Body of pancreas (tissue), 4 donors: ENCODE measurements around the gene HCAR1. TPM values are rescaled to one million over a fixed set of nuclear protein-coding genes. Genes with fewer than 3 reads are reported as not detected.

Source experiments
- ATAC-seq: fragments of 150-250 bp; one replicate; pipeline ENCODE4 v1.9.1; 2016
- DNase-seq, 4 donors: peaks; one replicate each; pipeline ENCODE4 v3.0.0-alpha.2; 2019
- H3K27ac ChIP-seq, 4 donors: fragments of 200-600 bp; sonication (generic); 1 replicate in 3 of 4; 2 replicates in 1 of 4; pipeline versions ENCODE4 v1.5.1 to v1.6.1; 2016 to 2019; ENCODE audit warnings: mild to moderate bottlenecking in 1 of 4, mixed read lengths in 1 of 4, moderate library complexity in 1 of 4
- H3K27me3 ChIP-seq, 2 donors: fragments of 200-600 bp; sonication (generic); one replicate each; pipeline ENCODE4 v1.6.0; 2016; ENCODE audit warnings: mild to moderate bottlenecking in 1 of 2
- H3K36me3 ChIP-seq, 2 donors: fragments of 200-600 bp; sonication (generic); replicated peaks in 1 of 2; 2 replicates each; pipeline ENCODE4 v1.5.1; 2016; ENCODE audit warnings: low read depth in 2 of 2; ENCODE audit not compliant: insufficient read depth in 1 of 2
- H3K4me1 ChIP-seq: fragments of 200-600 bp; sonication (generic); one replicate; pipeline ENCODE4 v1.6.0; 2016
- H3K4me3 ChIP-seq, 2 donors: fragments of 200-600 bp; sonication (generic); 1 replicate in 1 of 2; 2 replicates in 1 of 2; pipeline ENCODE4 v1.5.1; 2016 to 2019
- H3K9me3 ChIP-seq, 3 donors: fragments of 200-600 bp; sonication (generic); 1 replicate in 2 of 3; 2 replicates in 1 of 3; pipeline ENCODE4 v1.5.1; 2016
- CTCF ChIP-seq, 7 experiments: fragments of 450-650 bp in 4 of 7; fragments of 200-600 bp in 3 of 7; sonication (generic) in 3 of 7; IDR thresholded peaks; one replicate each; pipeline ENCODE4 v1.5.1; 2016 to 2019; ENCODE audit warnings: antibody characterized with exemption in 7 of 7
- POLR2A ChIP-seq, 3 donors: fragments of 450-650 bp; IDR thresholded peaks; one replicate each; pipeline ENCODE4 v1.6.1; 2016; ENCODE audit warnings: antibody characterized with exemption in 3 of 3, mild to moderate bottlenecking in 2 of 3
- WGBS, 2 donors: methylation state at CpG; one replicate each; pipeline ENCODE4 v1.1.5; 2017; 5-methylcytosine and 5-hydroxymethylcytosine counted together
- intact Hi-C: fragments of 100-400 bp; cut with DNase I; formaldehyde crosslinking; loops from one replicate; pipeline ENCODE4 v1.15.1; 2023
- total RNA-seq, 2 donors: library from RNA; depleted of rRNA; stranded (reverse); fragments of >200 nt; gene quantifications; one replicate each; pipeline ENCODE4 v1.1.0, GENCODE V29; 2016

The HCAR1 gene
- total RNA-seq, 2 donors from 2014 or later = 0.26 TPM; not detected in 1

DNA sequence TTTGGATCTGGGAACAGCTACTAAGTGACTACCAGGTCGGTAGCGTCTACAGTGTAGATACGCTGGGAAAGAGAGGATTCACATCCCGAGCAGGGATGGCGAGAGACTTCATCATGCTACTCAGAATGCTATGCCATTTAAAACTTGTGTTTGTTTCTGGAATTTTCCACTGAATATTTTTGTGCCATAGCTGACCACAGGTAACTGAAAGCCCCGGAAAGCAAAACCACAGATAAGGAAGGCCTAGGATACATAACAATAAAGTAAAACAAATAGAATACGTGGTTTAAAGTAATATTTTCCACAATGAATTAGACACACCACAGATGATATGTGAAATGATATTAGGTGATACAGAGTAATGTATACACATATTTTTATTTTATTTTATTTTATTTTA lies 7.9 kb upstream of the HCAR1 start:
- TF ChIP-seq POLR2A (IDR thresholded peaks at IDR 0.05) = no peak
- no peak for TF ChIP-seq CTCF (IDR thresholded peaks at IDR 0.05)
- intact Hi-C loops = no loop called here
- no peaks in the 10 kb centered on the region for H3K4me1 ChIP-seq
- ATAC-seq = no peak
- no peak overlapping the region for H3K4me3 ChIP-seq
- whole genome bisulfite sequencing, 2 donors = 73 to 76% methylated on average over 7 of the region's 7 CpGs
- no peak for DNase-seq
- H3K36me3 ChIP-seq = no peaks in the 10 kb centered on the region
- no peaks in the 10 kb centered on the region for H3K27me3 ChIP-seq
- no peak overlapping the region for H3K27ac ChIP-seq
- no peaks in the 10 kb centered on the region for H3K9me3 ChIP-seq

DNA sequence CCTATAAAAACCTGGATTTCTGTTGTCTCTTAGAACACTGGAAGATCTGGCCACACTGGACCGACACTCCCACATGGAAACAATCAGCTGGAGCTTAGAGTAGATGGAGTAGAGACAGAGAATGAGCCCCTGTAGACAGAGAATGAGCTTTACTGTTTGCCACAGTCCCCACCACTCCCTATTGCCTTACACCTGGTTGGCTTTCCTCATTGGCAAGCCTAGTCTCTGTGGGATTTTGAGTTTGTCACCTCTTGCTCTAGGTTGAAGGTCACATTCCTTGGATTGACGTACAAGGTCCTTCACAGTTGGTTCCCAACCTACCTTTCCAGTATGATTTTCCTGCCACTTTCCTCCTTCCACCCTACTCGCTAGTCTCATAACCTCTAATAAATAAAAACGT lies 2.0 kb upstream of the HCAR1 start:
- 68 to 79% methylated on average over 4 of the region's 4 CpGs for WGBS, 2 donors
- H3K9me3 ChIP-seq = no peaks in the 10 kb centered on the region
- ATAC-seq = no peak
- no peak for DNase-seq
- no peaks in the 10 kb centered on the region for H3K4me1 ChIP-seq
- intact Hi-C loops = no loop called here
- no peaks in the 10 kb centered on the region for H3K36me3 ChIP-seq
- H3K27me3 ChIP-seq = no peaks in the 10 kb centered on the region
- TF ChIP-seq CTCF (IDR thresholded peaks at IDR 0.05) = no peak
- TF ChIP-seq POLR2A (IDR thresholded peaks at IDR 0.05) = no peak
- no peak overlapping the region for H3K27ac ChIP-seq
- H3K4me3 ChIP-seq = no peak overlapping the region

DNA sequence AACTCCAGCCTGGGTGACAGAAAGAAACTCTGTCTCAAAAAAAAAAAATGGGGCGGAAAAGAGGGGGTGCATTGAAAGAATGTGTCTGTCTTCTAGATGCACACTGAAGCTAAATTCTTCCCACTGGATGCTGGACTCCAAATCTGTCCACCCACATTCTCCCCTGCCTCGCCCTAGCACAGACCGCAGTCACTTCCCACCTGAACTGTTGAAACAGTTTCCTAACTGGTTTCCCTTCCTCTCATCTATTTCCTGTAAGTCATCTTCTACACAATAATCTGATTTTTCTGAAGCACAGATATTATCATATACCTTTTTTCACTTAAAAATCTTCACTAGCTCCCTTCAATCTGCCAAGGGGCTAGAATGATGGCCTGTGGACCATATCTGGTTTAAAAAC lies 1.5 kb upstream of the HCAR1 start:
- no peaks in the 10 kb centered on the region for H3K4me1 ChIP-seq
- H3K27me3 ChIP-seq = no peaks in the 10 kb centered on the region
- DNase-seq = no peak
- no peak overlapping the region for H3K4me3 ChIP-seq
- intact Hi-C loops = no loop called here
- H3K36me3 ChIP-seq = no peaks in the 10 kb centered on the region
- no peak overlapping the region for H3K27ac ChIP-seq
- WGBS, 2 donors = 71 to 77% methylated on average over 3 of the region's 3 CpGs
- ATAC-seq = no peak
- no peaks in the 10 kb centered on the region for H3K9me3 ChIP-seq
- TF ChIP-seq POLR2A (IDR thresholded peaks at IDR 0.05) (no peak), CTCF (IDR thresholded peaks at IDR 0.05) (no peak)

DNA sequence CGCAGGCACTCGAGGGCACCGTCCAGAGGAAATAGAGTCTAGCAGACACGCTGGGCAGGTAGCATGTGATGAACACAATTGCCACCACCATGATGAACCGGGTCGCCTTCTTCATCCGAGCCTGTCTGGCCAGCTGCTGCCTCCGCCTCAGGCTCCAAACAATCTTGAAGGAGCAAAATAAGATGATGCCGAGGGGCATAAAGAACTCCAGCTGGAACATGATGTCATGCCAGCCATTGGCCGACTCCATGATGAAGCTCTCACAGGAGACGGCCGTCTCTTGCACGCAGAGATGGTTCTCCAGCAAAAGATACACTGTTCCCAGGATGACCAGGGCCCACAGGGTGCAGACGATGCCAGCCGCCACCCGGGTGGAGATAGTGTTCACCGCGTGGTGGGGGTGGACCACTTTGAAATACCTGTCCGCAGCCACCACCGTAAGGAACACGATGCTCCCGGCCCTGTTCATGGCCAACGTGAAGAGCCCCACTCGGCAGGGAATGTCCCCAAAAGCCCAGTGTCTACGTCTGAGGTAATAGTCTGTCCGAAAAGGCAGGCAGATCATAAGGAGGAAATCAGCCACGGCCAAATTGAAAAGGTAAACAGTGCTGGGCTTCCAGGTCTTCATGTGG lies 945 bp downstream of the HCAR1 start:
- intact Hi-C loops = no loop called here
- DNase-seq (no peak), ATAC-seq (no peak)
- no peak for TF ChIP-seq CTCF (IDR thresholded peaks at IDR 0.05)
- TF ChIP-seq POLR2A (IDR thresholded peaks at IDR 0.05) = no peak
- H3K27me3 ChIP-seq = no peaks in the 10 kb centered on the region
- H3K4me1 ChIP-seq = no peaks in the 10 kb centered on the region
- H3K4me3 ChIP-seq = no peak overlapping the region
- no peaks in the 10 kb centered on the region for H3K36me3 ChIP-seq
- no peak overlapping the region for H3K27ac ChIP-seq
- H3K9me3 ChIP-seq = no peaks in the 10 kb centered on the region
- 77 to 82% methylated on average over 19 to 27 of the region's 27 CpGs for WGBS, 2 donors

DNA sequence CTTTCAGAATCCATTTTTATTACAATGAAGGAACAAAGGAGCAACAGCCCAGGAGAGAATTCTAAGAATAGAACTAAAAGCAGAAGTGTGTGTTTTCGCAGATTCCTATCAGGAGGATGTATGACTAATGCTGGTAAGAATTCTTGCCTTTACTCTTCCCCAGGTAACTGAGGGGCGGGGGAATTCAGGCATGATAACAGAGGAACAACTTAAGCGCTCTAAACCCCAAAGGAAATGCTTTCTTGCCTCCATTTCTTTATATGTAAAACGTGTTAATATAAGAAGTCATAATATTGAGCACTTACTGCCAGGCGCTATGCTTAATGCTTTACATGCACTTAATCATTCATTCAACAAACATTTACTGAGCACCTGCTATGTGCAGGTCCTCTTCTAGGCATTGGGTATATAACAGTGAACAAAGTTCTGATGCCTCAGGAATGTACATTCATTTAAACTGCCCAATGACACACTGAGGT lies 4.5 kb downstream of the HCAR1 start:
- Histone ChIP-seq H3K4me1 (no peaks in the 10 kb centered on the region), H3K36me3 (no peaks in the 10 kb centered on the region), H3K4me3 (no peak overlapping the region), H3K27me3 (no peaks in the 10 kb centered on the region), H3K27ac (no peak overlapping the region), H3K9me3 (no peaks in the 10 kb centered on the region)
- 45 to 47% methylated on average over 5 of the region's 5 CpGs for WGBS, 2 donors
- no peak for DNase-seq
- ATAC-seq = no peak
- intact Hi-C loops = no loop called here
- no peak for TF ChIP-seq POLR2A (IDR thresholded peaks at IDR 0.05)
- TF ChIP-seq CTCF (IDR thresholded peaks at IDR 0.05) = no peak
